ENCODE results near the gene MRPS26.

- TF ChIP-seq, protein P1, sequence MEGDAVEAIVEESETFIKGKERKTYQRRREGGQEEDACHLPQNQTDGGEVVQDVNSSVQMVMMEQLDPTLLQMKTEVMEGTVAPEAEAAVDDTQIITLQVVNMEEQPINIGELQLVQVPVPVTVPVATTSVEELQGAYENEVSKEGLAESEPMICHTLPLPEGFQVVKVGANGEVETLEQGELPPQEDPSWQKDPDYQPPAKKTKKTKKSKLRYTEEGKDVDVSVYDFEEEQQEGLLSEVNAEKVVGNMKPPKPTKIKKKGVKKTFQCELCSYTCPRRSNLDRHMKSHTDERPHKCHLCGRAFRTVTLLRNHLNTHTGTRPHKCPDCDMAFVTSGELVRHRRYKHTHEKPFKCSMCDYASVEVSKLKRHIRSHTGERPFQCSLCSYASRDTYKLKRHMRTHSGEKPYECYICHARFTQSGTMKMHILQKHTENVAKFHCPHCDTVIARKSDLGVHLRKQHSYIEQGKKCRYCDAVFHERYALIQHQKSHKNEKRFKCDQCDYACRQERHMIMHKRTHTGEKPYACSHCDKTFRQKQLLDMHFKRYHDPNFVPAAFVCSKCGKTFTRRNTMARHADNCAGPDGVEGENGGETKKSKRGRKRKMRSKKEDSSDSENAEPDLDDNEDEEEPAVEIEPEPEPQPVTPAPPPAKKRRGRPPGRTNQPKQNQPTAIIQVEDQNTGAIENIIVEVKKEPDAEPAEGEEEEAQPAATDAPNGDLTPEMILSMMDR (IDR thresholded peaks at IDR 0.05), result no peak
- no peak for TF ChIP-seq POLR2A (IDR thresholded peaks at IDR 0.05)
These were observed 24.5 kb upstream of the MRPS26 start for GRCh38 chr20:3021327-3021726.
